ENCODE results near the gene RPS25. TPM values are rescaled to one million over a fixed set of nuclear protein-coding genes. Genes with fewer than 3 reads are reported as not detected.

The RPS25 gene
- total and polyA plus RNA-seq, 10 of the 15 experiments (the other 5 are each of a cell fraction or from before 2014, with no cell fraction given), result 886 to 3,746 (median 3,066) TPM

DNA sequence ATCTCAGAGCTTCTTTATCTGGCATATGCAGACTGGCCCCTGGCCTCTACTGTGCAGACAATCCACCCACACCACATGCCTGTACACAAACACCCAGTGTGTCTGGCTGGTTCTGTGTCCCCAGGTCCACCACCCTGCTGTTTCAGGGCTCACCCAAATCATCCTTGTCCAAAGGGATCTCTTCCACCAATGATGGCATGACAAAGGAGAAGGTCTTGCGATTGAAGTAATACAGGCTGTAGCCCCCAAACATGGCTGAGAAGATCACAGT is 10.9 kb upstream of the RPS25 start:
- no peaks in the 10 kb centered on the region for H3K9me3 ChIP-seq (replicated peaks; ENCODE audit: control insufficient read depth, insufficient read depth, low read length)
- H2AFZ ChIP-seq (ENCODE audit: control insufficient read depth, low read depth, low read length), result no peak overlapping the region
- no TSS peak for BruUV-seq (replicated peaks)
- H3K4me3 ChIP-seq, result peak overlapping the region; percentile 78
- in situ Hi-C loops (cut with MboI), result no loop called here
- RAD21 ChIA-PET (ENCODE audit: unreplicated experiment), result interaction anchor here (0.7 to 1.4 kb wide), 2 partner anchors 28 to 32 kb away, joined by 3 read pairs; no protein-coding TSS in a partner anchor
- 94% methylated on average over 1 of the region's 1 CpG for WGBS (ENCODE audit: insufficient coverage, insufficient replicate concordance, low lambda C conversion rate, missing lambda C conversion rate)
- H3K9ac ChIP-seq (ENCODE audit: control insufficient read depth, insufficient read depth, low read length), result peak overlapping the region; percentile 74; the same call in 1 of the 2 replicates
- no peaks in the 10 kb centered on the region for H3K27me3 ChIP-seq (replicated peaks in 1 of 2; ENCODE audit: control insufficient read depth in 2 of 2, insufficient read depth in 2 of 2, low read length in 1 of 2)
- DNase-seq (ENCODE audit: low read depth, low spot score) (no peak), ATAC-seq (no peak), FAIRE-seq (no peak)
- peak overlapping the region; percentile 85 for H3K4me2 ChIP-seq (ENCODE audit: control insufficient read depth, insufficient read depth)
- H3K4me1 ChIP-seq (ENCODE audit: control insufficient read depth, insufficient read depth, low read length), result peaks cover 14% of the 10 kb centered on the region
- H3K79me2 ChIP-seq (ENCODE audit: control insufficient read depth, insufficient read depth, low read length), result peaks cover 13% of the 10 kb centered on the region
- H4K20me1 ChIP-seq (ENCODE audit: control insufficient read depth, insufficient read depth), result no peaks in the 10 kb centered on the region
- peaks cover 4 to 5% of the 10 kb centered on the region in 2 experiments; a peak in 3 of 4 replicates for H3K36me3 ChIP-seq (ENCODE audit: control insufficient read depth in 2 of 2, insufficient read depth in 2 of 2, low read length in 1 of 2)
- SMC1A ChIA-PET (ENCODE audit: uncharacterized antibody, unreplicated experiment), result interaction anchor here (0.5 to 4.9 kb wide), 4 partner anchors 12 to 295 kb away, joined by 3 to 40 read pairs (median 3); partner anchors contain the start of genes RPS25 and TRAPPC4
- peak overlapping the region; percentile 80; the same call in 1 of the 2 replicates for H3K27ac ChIP-seq (ENCODE audit: control insufficient read depth, insufficient read depth)
- intact Hi-C loops (cut with micrococcal nuclease; ENCODE audit: unreplicated experiment), result no loop called here
- POLR2A ChIA-PET, result interaction anchor here (0.6 to 3.0 kb wide), 8 partner anchors 10 to 78 kb away, joined by 3 to 14 read pairs (median 6); partner anchors contain the start of genes C2CD2L, CENATAC, HYOU1 and RPS25
- CTCF ChIA-PET, result interaction anchor here (1.6 kb wide), 1 partner anchor 9 kb away, joined by 16 read pairs; the partner anchor contains the start of gene TRAPPC4
- TF ChIP-seq NFXL1 (IDR thresholded peaks at IDR 0.05; ENCODE audit: borderline replicate concordance), result no peak
- TF ChIP-seq, protein P1, sequence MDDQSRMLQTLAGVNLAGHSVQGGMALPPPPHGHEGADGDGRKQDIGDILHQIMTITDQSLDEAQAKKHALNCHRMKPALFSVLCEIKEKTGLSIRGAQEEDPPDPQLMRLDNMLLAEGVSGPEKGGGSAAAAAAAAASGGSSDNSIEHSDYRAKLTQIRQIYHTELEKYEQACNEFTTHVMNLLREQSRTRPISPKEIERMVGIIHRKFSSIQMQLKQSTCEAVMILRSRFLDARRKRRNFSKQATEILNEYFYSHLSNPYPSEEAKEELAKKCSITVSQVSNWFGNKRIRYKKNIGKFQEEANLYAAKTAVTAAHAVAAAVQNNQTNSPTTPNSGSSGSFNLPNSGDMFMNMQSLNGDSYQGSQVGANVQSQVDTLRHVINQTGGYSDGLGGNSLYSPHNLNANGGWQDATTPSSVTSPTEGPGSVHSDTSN (IDR thresholded peaks at IDR 0.05; ENCODE audit: insufficient replicate concordance, low read depth, low read length), result no peak
- no peak for TF ChIP-seq PML (IDR thresholded peaks at IDR 0.05; ENCODE audit: low read length)
- no peak for TF ChIP-seq NR2F1 (conservative IDR thresholded peaks at IDR 0.05)
- TF ChIP-seq POLR2A (IDR thresholded peaks at IDR 0.05; ENCODE audit: low read depth, low read length), result no peak
- no peak for TF ChIP-seq BRCA1 (IDR thresholded peaks at IDR 0.05; ENCODE audit: low read depth, low read length)
- no peak for TF ChIP-seq SMAD1 (IDR thresholded peaks at IDR 0.05; ENCODE audit: low read depth, partially characterized antibody)
- TF ChIP-seq, protein P2, sequence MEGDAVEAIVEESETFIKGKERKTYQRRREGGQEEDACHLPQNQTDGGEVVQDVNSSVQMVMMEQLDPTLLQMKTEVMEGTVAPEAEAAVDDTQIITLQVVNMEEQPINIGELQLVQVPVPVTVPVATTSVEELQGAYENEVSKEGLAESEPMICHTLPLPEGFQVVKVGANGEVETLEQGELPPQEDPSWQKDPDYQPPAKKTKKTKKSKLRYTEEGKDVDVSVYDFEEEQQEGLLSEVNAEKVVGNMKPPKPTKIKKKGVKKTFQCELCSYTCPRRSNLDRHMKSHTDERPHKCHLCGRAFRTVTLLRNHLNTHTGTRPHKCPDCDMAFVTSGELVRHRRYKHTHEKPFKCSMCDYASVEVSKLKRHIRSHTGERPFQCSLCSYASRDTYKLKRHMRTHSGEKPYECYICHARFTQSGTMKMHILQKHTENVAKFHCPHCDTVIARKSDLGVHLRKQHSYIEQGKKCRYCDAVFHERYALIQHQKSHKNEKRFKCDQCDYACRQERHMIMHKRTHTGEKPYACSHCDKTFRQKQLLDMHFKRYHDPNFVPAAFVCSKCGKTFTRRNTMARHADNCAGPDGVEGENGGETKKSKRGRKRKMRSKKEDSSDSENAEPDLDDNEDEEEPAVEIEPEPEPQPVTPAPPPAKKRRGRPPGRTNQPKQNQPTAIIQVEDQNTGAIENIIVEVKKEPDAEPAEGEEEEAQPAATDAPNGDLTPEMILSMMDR (IDR thresholded peaks at IDR 0.05 in 2 of 3, conservative IDR thresholded peaks at IDR 0.05 in 1 of 3; ENCODE audit: control insufficient read depth in 2 of 3, extremely low read depth in 1 of 3, insufficient read depth in 1 of 3, low read depth in 3 of 3, low read length in 3 of 3), result no peak
- TF ChIP-seq NFYA (IDR thresholded peaks at IDR 0.05; ENCODE audit: borderline replicate concordance, low read depth, low read length), result no peak
- TF ChIP-seq, protein P3, sequence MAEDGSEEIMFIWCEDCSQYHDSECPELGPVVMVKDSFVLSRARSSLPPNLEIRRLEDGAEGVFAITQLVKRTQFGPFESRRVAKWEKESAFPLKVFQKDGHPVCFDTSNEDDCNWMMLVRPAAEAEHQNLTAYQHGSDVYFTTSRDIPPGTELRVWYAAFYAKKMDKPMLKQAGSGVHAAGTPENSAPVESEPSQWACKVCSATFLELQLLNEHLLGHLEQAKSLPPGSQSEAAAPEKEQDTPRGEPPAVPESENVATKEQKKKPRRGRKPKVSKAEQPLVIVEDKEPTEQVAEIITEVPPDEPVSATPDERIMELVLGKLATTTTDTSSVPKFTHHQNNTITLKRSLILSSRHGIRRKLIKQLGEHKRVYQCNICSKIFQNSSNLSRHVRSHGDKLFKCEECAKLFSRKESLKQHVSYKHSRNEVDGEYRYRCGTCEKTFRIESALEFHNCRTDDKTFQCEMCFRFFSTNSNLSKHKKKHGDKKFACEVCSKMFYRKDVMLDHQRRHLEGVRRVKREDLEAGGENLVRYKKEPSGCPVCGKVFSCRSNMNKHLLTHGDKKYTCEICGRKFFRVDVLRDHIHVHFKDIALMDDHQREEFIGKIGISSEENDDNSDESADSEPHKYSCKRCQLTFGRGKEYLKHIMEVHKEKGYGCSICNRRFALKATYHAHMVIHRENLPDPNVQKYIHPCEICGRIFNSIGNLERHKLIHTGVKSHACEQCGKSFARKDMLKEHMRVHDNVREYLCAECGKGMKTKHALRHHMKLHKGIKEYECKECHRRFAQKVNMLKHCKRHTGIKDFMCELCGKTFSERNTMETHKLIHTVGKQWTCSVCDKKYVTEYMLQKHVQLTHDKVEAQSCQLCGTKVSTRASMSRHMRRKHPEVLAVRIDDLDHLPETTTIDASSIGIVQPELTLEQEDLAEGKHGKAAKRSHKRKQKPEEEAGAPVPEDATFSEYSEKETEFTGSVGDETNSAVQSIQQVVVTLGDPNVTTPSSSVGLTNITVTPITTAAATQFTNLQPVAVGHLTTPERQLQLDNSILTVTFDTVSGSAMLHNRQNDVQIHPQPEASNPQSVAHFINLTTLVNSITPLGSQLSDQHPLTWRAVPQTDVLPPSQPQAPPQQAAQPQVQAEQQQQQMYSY (CRISPR knock-in tag; IDR thresholded peaks at IDR 0.05), result no peak
- no peak for TF ChIP-seq PAX5 (IDR thresholded peaks at IDR 0.05; ENCODE audit: borderline replicate concordance, low read depth, low read length)
- TF ChIP-seq MEF2A (IDR thresholded peaks at IDR 0.05; ENCODE audit: insufficient read depth, low read depth, low read length), result no peak
- no peak for TF ChIP-seq RBBP5 (conservative IDR thresholded peaks at IDR 0.05)
- TF ChIP-seq, protein P4, sequence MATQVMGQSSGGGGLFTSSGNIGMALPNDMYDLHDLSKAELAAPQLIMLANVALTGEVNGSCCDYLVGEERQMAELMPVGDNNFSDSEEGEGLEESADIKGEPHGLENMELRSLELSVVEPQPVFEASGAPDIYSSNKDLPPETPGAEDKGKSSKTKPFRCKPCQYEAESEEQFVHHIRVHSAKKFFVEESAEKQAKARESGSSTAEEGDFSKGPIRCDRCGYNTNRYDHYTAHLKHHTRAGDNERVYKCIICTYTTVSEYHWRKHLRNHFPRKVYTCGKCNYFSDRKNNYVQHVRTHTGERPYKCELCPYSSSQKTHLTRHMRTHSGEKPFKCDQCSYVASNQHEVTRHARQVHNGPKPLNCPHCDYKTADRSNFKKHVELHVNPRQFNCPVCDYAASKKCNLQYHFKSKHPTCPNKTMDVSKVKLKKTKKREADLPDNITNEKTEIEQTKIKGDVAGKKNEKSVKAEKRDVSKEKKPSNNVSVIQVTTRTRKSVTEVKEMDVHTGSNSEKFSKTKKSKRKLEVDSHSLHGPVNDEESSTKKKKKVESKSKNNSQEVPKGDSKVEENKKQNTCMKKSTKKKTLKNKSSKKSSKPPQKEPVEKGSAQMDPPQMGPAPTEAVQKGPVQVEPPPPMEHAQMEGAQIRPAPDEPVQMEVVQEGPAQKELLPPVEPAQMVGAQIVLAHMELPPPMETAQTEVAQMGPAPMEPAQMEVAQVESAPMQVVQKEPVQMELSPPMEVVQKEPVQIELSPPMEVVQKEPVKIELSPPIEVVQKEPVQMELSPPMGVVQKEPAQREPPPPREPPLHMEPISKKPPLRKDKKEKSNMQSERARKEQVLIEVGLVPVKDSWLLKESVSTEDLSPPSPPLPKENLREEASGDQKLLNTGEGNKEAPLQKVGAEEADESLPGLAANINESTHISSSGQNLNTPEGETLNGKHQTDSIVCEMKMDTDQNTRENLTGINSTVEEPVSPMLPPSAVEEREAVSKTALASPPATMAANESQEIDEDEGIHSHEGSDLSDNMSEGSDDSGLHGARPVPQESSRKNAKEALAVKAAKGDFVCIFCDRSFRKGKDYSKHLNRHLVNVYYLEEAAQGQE (IDR thresholded peaks at IDR 0.05; ENCODE audit: low read depth, low read length), result no peak
- TF ChIP-seq CREM (IDR thresholded peaks at IDR 0.05; ENCODE audit: low read depth), result no peak
